SJSA1 (cell line): ENCODE results near the gene TCEAL9. TPM values are rescaled to one million over a fixed set of nuclear protein-coding genes. Genes with fewer than 3 reads are reported as not detected.
"Not testable (repeated sequence)": the region's sequence is repeated elsewhere in the genome, so short reads cannot be mapped to it uniquely, and the experiment has no call there.

Source experiments
- DNase-seq, 2 experiments: peaks; one replicate each; pipeline ENCODE4 v3.0.0-alpha.2; 2015 to 2020; ENCODE audit warnings: low spot score in 2 of 2, low read depth in 1 of 2
- H3K27ac ChIP-seq: fragments of 250-450 bp; sonication (Bioruptor Pico); 2 replicates; pipeline ENCODE4 v1.5.1; 2020; ENCODE audit warnings: mild to moderate bottlenecking, moderate library complexity
- H3K27me3 ChIP-seq: fragments of 250-450 bp; sonication (Bioruptor Pico); replicated peaks from 2 replicates; pipeline ENCODE4 v1.5.1; 2020; ENCODE audit warnings: mild to moderate bottlenecking, moderate library complexity
- H3K36me3 ChIP-seq: fragments of 250-450 bp; sonication (Bioruptor Pico); 2 replicates; pipeline ENCODE4 v1.5.1; 2020; ENCODE audit warnings: mild to moderate bottlenecking
- H3K4me1 ChIP-seq: fragments of 250-450 bp; sonication (Bioruptor Pico); replicated peaks from 2 replicates; pipeline ENCODE4 v1.6.1; 2021; ENCODE audit warnings: mild to moderate bottlenecking
- H3K4me3 ChIP-seq: fragments of 250-450 bp; sonication (Bioruptor Pico); 2 replicates; pipeline ENCODE4 v1.5.1; 2020; ENCODE audit warnings: mild to moderate bottlenecking
- H3K9me3 ChIP-seq: fragments of 250-450 bp; sonication (Bioruptor Pico); replicated peaks from 2 replicates; pipeline ENCODE4 v1.5.1; 2020; ENCODE audit warnings: mild to moderate bottlenecking
- total RNA-seq: library from RNA; depleted of rRNA; stranded (reverse); fragments of >200 nt; shearing (Covaris generic); gene quantifications from 2 replicates; pipeline ENCODE4 v1.2.3, GENCODE V29; 2014

Gene TCEAL9
- total RNA-seq, 1 experiment from 2014 or later = 171 TPM

- DNase-seq, H3K4me1 ChIP-seq, H3K4me3 ChIP-seq, H3K27me3 ChIP-seq, H3K9me3 ChIP-seq, H3K36me3 ChIP-seq, H3K27ac ChIP-seq: not testable (repeated sequence)
These were observed 29.1 kb downstream of the TCEAL9 start for GRCh38 chrX:103385283-103385830.

GRCh38 chrX:103386332-103386731 lies 30.0 kb downstream of the TCEAL9 start:
- Histone ChIP-seq H3K27me3 (no peaks in the 10 kb centered on the region), H3K9me3 (no peaks in the 10 kb centered on the region), H3K4me3 (no peak overlapping the region), H3K36me3 (no peaks in the 10 kb centered on the region), H3K27ac (no peak overlapping the region), H3K4me1 (no peaks in the 10 kb centered on the region)
- no peak for DNase-seq

- H3K27ac ChIP-seq = no peak overlapping the region
- no peaks in the 10 kb centered on the region for H3K36me3 ChIP-seq
- H3K4me1 ChIP-seq = peaks cover 14% of the 10 kb centered on the region
These were observed 37.2 kb downstream of the TCEAL9 start for GRCh38 chrX:103393487-103393886.

GRCh38 chrX:103396186-103396585 lies 39.9 kb downstream of the TCEAL9 start:
- H3K4me3 ChIP-seq = no peak overlapping the region
- H3K27me3 ChIP-seq = no peaks in the 10 kb centered on the region
- H3K9me3 ChIP-seq = no peaks in the 10 kb centered on the region
- H3K27ac ChIP-seq = 0 out of 2 replicates have a peak overlapping the region, but pooled peaks have one; percentile 46
- DNase-seq = peak in 1 of 2 experiments; percentile 10
- no peaks in the 10 kb centered on the region for H3K36me3 ChIP-seq
- H3K4me1 ChIP-seq = peaks cover 19% of the 10 kb centered on the region

More at GRCh38 chrX:103393487-103393886, 37.2 kb downstream of the TCEAL9 start:
- H3K4me3 ChIP-seq = no peak overlapping the region
- H3K9me3 ChIP-seq = no peaks in the 10 kb centered on the region
- DNase-seq = no peak
- no peaks in the 10 kb centered on the region for H3K27me3 ChIP-seq

GRCh38 chrX:103396660-103397059 lies 40.4 kb downstream of the TCEAL9 start:
- H3K36me3 ChIP-seq = no peaks in the 10 kb centered on the region
- H3K27me3 ChIP-seq = no peaks in the 10 kb centered on the region
- H3K4me1 ChIP-seq = peaks cover 19% of the 10 kb centered on the region
- no peak for DNase-seq
- H3K9me3 ChIP-seq = no peaks in the 10 kb centered on the region
- no peak overlapping the region for H3K4me3 ChIP-seq
- 0 out of 2 replicates have a peak overlapping the region, but pooled peaks have one; percentile 46 for H3K27ac ChIP-seq

- Histone ChIP-seq H3K4me3 (no peak overlapping the region), H3K36me3 (no peaks in the 10 kb centered on the region), H3K4me1 (peaks cover 19% of the 10 kb centered on the region), H3K9me3 (no peaks in the 10 kb centered on the region), H3K27me3 (no peaks in the 10 kb centered on the region), H3K27ac (peak overlapping the region; percentile 73)
- DNase-seq = no peak
These were observed 41.4 kb downstream of the TCEAL9 start for GRCh38 chrX:103397707-103398106.

- Histone ChIP-seq H3K27me3 (no peaks in the 10 kb centered on the region), H3K4me3 (no peak overlapping the region), H3K9me3 (no peaks in the 10 kb centered on the region), H3K36me3 (no peaks in the 10 kb centered on the region), H3K27ac (peak overlapping the region; percentile 73), H3K4me1 (peaks cover 19% of the 10 kb centered on the region)
- peak; percentile 61 for DNase-seq
These were observed 42.1 kb downstream of the TCEAL9 start for GRCh38 chrX:103398421-103398864.

- H3K36me3 ChIP-seq = no peaks in the 10 kb centered on the region
- H3K4me3 ChIP-seq = no peak overlapping the region
- no peak for DNase-seq
- no peaks in the 10 kb centered on the region for H3K27me3 ChIP-seq
- no peak overlapping the region for H3K27ac ChIP-seq
- H3K9me3 ChIP-seq = no peaks in the 10 kb centered on the region
- H3K4me1 ChIP-seq = peaks cover 25% of the 10 kb centered on the region
These were observed 43.4 kb downstream of the TCEAL9 start for GRCh38 chrX:103399744-103400143.

GRCh38 chrX:103400931-103401330 lies 44.6 kb downstream of the TCEAL9 start:
- Histone ChIP-seq H3K36me3 (no peaks in the 10 kb centered on the region), H3K27me3 (no peaks in the 10 kb centered on the region), H3K4me3 (no peak overlapping the region), H3K9me3 (no peaks in the 10 kb centered on the region), H3K27ac (no peak overlapping the region), H3K4me1 (peaks cover 25% of the 10 kb centered on the region)
- DNase-seq = no peak

GRCh38 chrX:103404231-103405008 lies 48.1 kb downstream of the TCEAL9 start:
- Histone ChIP-seq H3K4me3 (peak overlapping the region; percentile 42), H3K27ac (peak overlapping the region; percentile 62), H3K27me3 (no peaks in the 10 kb centered on the region), H3K36me3 (no peaks in the 10 kb centered on the region), H3K4me1 (peaks cover 6% of the 10 kb centered on the region), H3K9me3 (no peaks in the 10 kb centered on the region)
- peak; percentile 73 to 80 for DNase-seq

GRCh38 chrX:103405009-103405333 lies 48.7 kb downstream of the TCEAL9 start:
- H3K4me3 ChIP-seq = peak overlapping the region; percentile 42
- no peaks in the 10 kb centered on the region for H3K9me3 ChIP-seq
- peak overlapping the region; percentile 62 for H3K27ac ChIP-seq
- H3K27me3 ChIP-seq = no peaks in the 10 kb centered on the region
- DNase-seq = no peak
- no peaks in the 10 kb centered on the region for H3K36me3 ChIP-seq
- H3K4me1 ChIP-seq = peaks cover 6% of the 10 kb centered on the region

DNA sequence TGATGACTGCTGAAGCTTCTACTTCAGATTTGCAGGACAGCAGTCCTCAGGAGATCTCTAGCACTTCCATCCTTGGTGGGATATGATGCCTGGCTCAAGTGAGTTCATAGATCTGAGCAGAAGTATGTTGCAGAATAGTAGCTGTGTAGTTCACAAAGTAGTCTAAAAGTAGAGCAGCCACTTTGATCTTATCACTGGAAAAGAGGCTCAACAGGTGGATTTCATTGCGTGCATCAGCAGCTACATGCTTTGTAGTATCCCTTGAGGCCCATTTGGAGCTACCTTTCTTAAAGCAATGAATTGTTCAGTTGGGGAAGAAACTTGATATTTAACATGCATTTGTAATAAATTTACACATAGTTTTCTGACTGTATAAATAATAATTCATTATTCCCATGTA lies 50.0 kb downstream of the TCEAL9 start:
- Histone ChIP-seq H3K4me1 (peaks cover 6% of the 10 kb centered on the region), H3K36me3 (no peaks in the 10 kb centered on the region), H3K27me3 (no peaks in the 10 kb centered on the region), H3K9me3 (no peaks in the 10 kb centered on the region), H3K4me3 (no peak overlapping the region), H3K27ac (no peak overlapping the region)
- DNase-seq = no peak

- no peak overlapping the region for H3K27ac ChIP-seq
- no peaks in the 10 kb centered on the region for H3K27me3 ChIP-seq
- no peaks in the 10 kb centered on the region for H3K9me3 ChIP-seq
- H3K4me1 ChIP-seq = peaks cover 6% of the 10 kb centered on the region
- DNase-seq = no peak
- H3K4me3 ChIP-seq = no peak overlapping the region
- H3K36me3 ChIP-seq = no peaks in the 10 kb centered on the region
These were observed 51.5 kb downstream of the TCEAL9 start for GRCh38 chrX:103407776-103408175.
